GM11168 (cell line): ENCODE measurements around the gene SEPTIN10.
"Not testable (repeated sequence)": the region's sequence is repeated elsewhere in the genome, so short reads cannot be mapped to it uniquely, and the experiment has no call there.

Experiments
- in situ Hi-C: fragments of 300-500 bp; cut with MboI; formaldehyde crosslinking; loops from one replicate; pipeline ENCODE4 v1.12.0; 2022; ENCODE audit warnings: low sequenced_read_pairs; ENCODE audit not compliant: unreplicated experiment

The SEPTIN10 gene

DNA sequence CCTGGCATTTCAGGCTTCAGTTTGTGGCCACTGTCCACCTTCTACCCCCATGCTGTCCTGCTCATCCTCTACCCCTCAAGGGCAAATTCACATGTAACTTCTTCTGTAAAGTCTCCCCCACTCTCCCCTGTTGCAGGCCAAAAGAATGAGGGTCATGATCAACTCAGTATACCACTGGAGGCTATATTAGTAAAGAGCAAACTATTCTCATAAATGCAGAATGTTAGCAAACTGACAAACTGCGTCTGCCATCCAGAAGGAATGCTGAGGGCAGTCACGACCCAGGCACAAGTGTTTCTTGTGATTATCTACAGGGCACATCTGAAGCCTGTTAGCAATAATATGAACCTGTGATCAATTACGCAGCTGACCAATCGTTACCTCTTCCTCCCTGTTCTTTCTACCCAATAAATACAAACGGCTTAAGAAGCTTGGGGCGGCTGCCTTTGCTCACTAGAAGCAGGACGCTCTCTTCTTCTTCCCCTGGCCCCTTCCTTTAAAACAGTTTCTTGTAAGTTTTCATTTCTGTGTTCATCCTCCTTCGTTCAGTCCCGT lies 58.3 kb downstream of the SEPTIN10 start:
- in situ Hi-C loops = loop anchor here (10.0 kb wide), 1 partner anchor 169 kb away; no protein-coding TSS in a partner anchor

DNA sequence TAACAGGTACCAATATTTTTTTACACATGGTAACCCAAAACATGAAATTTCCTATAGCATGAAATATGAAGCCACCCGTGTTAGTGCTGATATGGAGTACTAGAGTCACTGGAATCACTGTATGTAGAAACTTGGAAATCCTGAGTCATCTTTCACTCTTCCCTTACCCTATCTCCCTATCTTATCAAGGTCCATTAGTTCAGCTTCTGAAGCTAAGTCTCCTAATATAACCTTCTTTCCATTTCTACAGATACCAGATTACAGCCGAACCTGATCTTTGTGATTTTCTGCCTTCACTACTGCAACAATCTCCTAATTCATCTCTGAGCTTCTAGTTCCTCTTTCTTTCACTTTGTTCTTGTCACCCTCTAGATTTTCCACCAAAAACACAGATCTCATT lies 59.0 kb downstream of the SEPTIN10 start:
- in situ Hi-C loops = loop anchor here (10.0 kb wide), 1 partner anchor 170 kb away; no protein-coding TSS in a partner anchor

DNA sequence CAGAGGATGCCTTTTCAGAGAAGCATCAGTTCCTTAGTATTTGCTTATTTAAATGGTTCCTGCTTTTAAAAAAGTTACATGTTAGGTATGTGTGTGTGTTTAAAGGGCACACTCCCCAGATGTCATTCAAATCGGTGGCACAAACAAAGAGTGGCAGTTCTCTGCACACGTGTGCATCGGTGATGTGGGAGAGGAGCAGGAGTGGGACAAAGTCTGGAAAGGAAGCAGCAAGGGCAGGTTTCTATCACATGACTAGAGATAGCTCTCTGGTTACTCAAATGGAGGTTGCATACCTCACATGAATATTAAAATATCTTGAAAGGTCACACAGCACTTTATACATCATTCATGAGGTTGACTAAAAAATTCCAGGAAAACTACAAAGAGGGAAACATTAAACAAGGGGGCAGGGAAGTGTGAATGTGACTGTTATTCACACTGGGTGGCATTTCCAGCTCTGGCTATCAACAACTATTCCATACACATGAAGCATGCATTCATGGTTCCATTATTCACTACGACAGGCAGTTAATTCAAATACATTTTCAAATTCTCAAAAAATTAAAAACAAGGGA lies 64.7 kb downstream of the SEPTIN10 start:
- in situ Hi-C loops = no loop called here

GRCh38 chr2:109547280-109547679 lies 66.5 kb downstream of the SEPTIN10 start:
- in situ Hi-C loops = no loop called here

DNA sequence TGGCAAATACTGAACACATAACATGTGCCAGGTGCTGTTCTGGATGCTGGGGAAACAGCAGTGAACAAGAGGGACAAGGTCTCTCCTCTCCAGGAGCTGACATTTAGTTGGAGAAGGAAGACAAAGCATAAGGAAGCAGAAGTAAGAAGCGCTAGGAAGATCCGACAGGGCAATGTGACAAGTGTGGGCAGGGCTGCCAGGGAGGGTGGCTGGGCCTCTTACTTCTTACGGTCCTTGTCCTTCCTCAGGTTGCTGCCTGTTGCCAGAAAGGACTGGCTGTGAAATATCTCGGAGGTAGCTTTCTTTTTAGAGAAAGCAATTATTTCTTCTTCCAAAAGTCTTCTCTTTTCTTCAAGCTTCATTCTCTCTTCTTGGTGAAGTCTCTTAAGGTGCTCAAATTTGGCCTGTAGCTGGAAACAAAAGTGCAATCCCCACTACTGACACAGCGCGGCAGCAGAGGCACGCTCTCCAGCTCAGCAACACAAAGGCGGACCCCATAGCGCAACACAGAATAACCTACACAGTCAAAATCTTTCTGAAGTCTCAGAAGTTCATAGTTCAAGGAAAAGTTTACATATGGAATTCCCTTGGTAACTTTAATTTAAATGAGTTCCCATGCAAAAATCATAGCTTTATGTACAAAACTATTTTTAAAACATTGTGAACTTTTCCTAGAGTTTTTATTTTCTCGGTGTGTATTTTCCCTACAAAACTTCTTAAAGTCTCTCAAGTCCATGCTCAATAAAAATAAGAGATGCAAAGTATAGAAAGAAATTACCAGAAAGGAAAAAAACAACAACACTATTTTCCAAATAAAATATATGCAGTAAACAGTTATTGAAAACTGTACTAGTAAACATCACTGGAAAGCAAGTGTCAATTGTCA lies 67.7 kb downstream of the SEPTIN10 start:
- in situ Hi-C loops = no loop called here

- in situ Hi-C loops = no loop called here
These were observed 71.4 kb downstream of the SEPTIN10 start for GRCh38 chr2:109542384-109542783.

DNA sequence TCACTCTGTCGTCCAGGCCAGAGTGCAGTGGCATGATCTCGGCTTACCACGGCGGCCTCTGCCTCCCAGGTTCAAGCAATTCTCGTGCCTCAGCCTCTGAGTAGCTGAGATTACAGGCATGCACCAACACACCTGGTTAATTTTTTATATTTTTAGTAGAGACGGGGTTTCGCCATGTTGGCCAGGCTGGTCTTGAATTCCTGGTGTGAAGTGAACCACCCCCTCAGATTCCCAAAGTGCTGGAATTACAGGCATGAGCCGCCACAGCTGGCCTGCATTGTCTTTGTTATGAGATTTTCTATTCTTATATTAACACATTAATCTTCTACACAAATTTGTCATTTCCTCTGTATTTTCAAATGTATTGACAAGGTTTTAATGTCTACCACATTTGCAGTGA lies 75.2 kb downstream of the SEPTIN10 start:
- in situ Hi-C loops = no loop called here

DNA sequence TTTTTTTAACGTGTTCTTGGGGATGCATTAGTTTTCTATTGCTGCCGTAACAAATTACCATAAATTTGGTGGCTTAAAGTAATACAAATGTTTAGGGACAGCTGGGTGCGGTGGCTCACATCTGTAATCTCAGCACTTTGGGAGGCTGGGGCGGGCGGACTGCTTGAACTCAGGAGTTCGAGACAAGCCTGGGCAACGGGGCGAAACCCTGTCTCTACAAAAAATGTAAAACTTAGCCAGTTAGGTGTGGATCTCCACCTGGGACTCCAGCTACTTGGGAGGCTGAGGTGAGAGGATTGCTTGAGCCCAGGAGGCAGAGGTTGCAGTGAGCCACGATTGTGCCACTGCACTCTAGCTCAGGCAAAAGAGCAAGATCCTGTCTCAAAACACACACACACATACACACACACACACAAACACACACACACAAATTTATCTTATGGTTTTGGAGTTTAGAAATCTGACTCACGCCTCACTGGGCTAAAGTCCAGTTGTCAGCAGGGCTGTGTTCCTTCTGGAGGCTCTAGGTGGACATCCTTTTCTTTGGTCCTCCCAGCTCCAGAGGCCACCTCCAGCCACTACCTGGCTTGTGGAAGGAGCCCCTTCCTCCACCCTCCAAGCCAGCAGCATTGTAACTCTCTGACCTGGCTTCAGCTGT lies 76.1 kb downstream of the SEPTIN10 start:
- in situ Hi-C loops = no loop called here

GRCh38 chr2:109536556-109536955 lies 77.2 kb downstream of the SEPTIN10 start:
- in situ Hi-C loops = not testable (repeated sequence)

DNA sequence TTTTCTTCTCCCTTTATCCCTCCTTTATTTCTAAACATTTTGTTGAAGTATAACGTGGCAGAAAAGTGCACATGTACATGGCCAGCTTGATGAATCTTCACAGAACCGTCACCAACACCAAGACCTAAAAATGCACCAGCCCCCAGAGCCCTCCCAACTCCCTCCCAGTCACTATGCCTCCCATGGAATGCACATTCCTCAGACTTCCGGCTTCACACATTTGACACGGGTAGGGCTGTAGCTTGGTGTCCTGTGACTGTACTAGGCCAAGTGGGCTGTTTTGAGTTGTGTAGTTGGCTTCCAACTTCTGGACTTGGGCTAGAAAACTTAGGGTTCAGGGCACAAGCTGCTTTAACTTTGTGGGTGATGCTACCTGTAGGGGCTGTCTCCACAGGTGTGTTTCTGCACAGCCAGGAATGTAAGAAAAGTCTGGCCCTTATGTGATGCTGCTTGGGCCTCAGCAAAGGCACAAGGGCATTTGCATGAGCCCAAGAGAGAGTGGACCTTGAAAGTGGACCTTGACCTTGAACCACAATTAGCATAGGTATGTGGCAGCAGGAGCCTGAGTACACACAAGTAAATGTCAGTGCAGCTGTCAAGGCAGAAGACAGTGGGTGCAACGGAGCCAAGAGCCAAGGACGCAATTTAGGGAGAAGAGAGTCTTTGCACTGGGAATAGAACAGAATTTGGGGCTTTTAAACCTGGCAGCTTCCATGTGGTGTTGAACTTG lies 78.4 kb downstream of the SEPTIN10 start:
- in situ Hi-C loops = no loop called here

DNA sequence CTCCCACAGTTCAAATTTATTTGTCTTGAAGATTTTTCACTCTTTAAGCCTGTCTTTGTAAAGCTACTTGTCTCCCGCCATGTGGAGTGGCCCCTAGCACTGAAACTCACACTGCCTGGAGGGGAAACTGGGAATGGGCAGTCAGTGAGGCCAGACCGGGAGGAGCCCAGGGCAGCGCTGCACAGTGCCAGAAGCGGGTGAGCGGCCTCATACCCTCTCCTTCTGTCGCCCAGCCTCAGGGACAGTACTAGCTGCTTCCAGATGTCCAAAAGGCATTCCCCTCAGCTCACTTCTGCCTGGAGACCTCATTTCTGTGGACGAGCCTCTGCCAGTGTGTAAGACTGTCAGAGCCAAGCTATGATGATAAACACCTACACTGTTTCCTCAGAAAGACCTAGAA lies 79.9 kb downstream of the SEPTIN10 start:
- in situ Hi-C loops = no loop called here

DNA sequence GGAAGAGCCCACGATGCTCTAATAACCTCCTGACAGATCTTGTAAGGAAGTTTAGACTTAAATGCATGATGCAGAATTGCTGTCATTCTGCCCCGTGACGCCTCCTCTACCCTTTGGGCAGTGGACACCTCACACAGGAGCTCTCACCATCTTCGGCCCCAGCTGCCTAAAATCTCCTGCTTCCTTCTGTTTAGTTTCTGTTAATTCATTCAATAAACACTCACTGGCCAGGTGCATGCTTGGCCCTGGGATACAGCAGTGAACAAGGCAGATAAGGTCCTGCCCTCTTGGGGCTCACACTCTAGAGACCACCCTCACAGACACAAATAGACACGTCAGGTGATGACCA lies 81.1 kb downstream of the SEPTIN10 start:
- in situ Hi-C loops = no loop called here

DNA sequence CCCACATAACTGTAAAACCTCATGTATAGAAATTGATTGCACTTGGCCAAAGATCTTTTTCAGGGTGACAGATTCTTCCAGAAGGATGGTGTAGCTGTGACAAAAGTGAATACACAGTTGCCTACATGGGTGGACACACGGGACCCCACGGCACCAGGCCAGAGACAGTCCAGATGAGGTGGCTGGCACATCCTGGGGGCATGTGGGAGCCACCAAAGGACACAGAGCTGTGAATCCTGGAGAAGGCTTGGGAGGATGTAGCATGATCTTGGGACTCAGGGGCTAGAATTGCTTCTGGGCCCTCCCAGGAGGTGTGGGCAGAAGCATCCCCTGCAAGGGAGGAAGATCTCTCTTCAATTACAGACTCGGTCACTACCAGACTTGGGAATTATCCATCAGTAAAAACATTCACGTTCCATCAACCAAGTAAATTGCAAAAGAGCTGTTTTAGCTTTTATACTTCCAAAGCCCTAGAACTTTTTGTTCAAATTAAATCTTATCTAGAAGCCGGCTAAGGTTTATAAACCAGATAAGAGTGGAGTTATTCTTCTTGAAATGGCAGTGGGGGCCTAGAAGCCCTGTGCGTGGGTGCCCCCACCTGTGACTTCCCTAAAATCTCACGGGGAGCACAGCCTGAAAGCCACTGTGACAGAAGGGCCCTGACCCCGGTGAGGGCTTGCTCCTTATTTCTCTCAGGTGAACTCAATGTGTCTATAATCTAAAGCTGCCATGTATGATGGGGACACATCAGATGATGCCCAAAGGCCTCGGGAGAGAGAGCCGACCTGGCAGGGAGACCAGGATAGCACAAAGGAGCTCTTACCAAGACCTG lies 81.7 kb downstream of the SEPTIN10 start:
- in situ Hi-C loops = no loop called here

GRCh38 chr2:109531221-109531620 lies 82.5 kb downstream of the SEPTIN10 start:
- in situ Hi-C loops = no loop called here

DNA sequence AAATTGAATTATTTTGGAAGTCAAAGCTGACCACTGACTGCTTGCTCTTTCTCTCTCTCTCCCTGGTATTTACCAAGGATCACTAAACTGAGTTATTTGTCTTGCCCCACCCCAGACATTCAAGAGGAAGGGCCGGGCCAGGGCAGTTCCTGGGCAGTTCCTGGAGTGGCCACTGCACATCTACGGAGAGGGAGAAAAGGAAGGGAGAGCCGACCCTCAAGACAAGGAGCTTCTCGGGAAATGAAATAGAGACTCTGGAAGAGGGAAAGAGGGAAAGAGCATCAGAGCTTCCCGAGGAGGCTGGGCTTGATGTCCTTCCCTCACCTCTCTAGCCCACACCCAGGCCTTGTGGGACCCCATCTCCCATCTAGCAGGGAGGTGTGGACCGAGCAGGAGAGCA lies 83.1 kb downstream of the SEPTIN10 start:
- in situ Hi-C loops = no loop called here

DNA sequence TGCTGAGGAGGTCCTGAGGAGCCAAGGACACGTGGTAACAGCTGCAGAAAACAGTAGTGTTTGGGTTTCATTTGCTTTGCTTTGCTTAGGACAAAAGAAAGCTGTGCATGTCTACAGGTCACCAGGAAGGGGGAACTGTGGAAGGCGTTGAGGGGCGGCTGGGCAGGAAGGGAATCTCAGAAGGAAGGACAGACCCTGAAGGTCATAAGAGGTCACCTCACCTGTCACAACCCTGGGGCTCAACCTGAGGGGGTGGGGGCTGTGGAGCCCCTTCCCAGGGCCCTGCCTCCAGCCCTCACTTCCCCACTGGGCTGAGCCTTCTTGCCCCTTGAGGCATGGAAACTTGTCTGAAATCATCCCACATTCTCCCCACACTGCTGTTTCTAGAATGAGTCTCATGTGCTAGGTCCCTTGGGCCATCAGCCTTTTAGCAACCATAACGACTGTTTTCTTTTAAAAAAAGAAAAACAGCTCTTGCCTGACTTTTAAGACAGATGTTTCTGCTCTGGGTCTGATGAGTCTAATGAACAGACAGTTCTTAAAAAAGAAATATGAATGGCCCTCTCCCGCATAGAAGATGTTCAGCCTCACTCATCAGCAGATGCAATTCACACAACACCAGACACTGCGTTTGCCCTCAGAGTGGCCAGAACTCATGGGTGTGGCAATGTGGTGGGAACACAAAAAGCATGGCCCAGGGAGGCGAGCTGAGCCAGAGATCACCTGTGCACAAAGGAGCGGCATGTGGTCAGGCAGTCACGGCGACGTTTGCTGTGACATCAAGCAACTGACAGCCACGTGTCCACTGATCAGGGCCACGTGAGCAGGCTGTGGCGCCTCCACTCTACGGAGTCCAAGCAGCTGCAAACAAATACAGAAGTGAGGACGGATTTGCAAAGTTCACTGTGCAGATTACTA lies 84.0 kb downstream of the SEPTIN10 start:
- in situ Hi-C loops = no loop called here

- in situ Hi-C loops = no loop called here
These were observed 84.8 kb downstream of the SEPTIN10 start for GRCh38 chr2:109528811-109529501.
